DMS114 treated with DMSO at 0.1 percent for 48 hours (cell line): ENCODE results near the gene CCNL2.
"Not testable (repeated sequence)": the region's sequence is repeated elsewhere in the genome, so short reads cannot be mapped to it uniquely, and the experiment has no call there.

Experiments used
- DNase-seq: peaks from one replicate; lab custom pipeline; 2025; ENCODE audit not compliant: unreplicated experiment; lab: John Stamatoyannopoulos, UW

Gene CCNL2

GRCh38 chr1:1399872-1400575 is 889 bp upstream of the CCNL2 start:
- DNase-seq: no peak

GRCh38 chr1:1398677-1399186 is 403 bp downstream of the CCNL2 start:
- no peak for DNase-seq

GRCh38 chr1:1397839-1398523 is 1.2 kb downstream of the CCNL2 start:
- DNase-seq: no peak

- DNase-seq: no peak
These were observed 4.0 kb downstream of the CCNL2 start for GRCh38 chr1:1395166-1395565.

- DNase-seq: no peak
These were observed 5.0 kb downstream of the CCNL2 start for GRCh38 chr1:1394116-1394515.

- DNase-seq: no peak
These were observed 5.7 kb downstream of the CCNL2 start for GRCh38 chr1:1393428-1393827.

GRCh38 chr1:1393014-1393413 is 6.1 kb downstream of the CCNL2 start:
- DNase-seq: no peak

- no peak for DNase-seq
These were observed 7.9 kb downstream of the CCNL2 start for GRCh38 chr1:1391225-1391624.

GRCh38 chr1:1390675-1391074 is 8.5 kb downstream of the CCNL2 start:
- DNase-seq: no peak

- DNase-seq: no peak
These were observed 11.1 kb downstream of the CCNL2 start for GRCh38 chr1:1388078-1388472.

GRCh38 chr1:1387098-1388077 is 11.7 kb downstream of the CCNL2 start:
- DNase-seq: no peak

- DNase-seq: no peak
These were observed 13.2 kb downstream of the CCNL2 start for GRCh38 chr1:1385931-1386330.

- not testable (repeated sequence) for DNase-seq
These were observed 13.8 kb downstream of the CCNL2 start for GRCh38 chr1:1385339-1385738.

GRCh38 chr1:1381294-1381693 is 17.8 kb downstream of the CCNL2 start:
- no peak for DNase-seq

GRCh38 chr1:1380860-1381259 is 18.3 kb downstream of the CCNL2 start:
- DNase-seq: no peak

- no peak for DNase-seq
These were observed 21.5 kb downstream of the CCNL2 start for GRCh38 chr1:1377540-1378205.

- DNase-seq: no peak
These were observed 22.4 kb downstream of the CCNL2 start for GRCh38 chr1:1376551-1377226.

- peak; percentile 97 for DNase-seq
These were observed 24.0 kb downstream of the CCNL2 start, which contains the start of gene AURKAIP1 for GRCh38 chr1:1374929-1375662. TSS of gene AURKAIP1 (minus strand) at chr1:1375207. CDS start at chr1:1374756, 451 bp downstream.

GRCh38 chr1:1374589-1374928 is 24.6 kb downstream of the CCNL2 start:
- no peak for DNase-seq
